Gastroesophageal sphincter (tissue), 4 donors: ENCODE results near the gene PSMG4. TPM values are rescaled to one million over a fixed set of nuclear protein-coding genes. Genes with fewer than 3 reads are reported as not detected.

Experiments
- ATAC-seq: fragments of 150-250 bp; one replicate; pipeline ENCODE4 v1.9.1; 2016; ENCODE audit warnings: mild to moderate bottlenecking, moderate library complexity
- H3K27ac ChIP-seq, 4 donors: fragments of 200-600 bp; sonication (generic) in 3 of 4; 1 replicate in 3 of 4; 2 replicates in 1 of 4; pipeline ENCODE4 v1.5.1; 2016 to 2019
- H3K27me3 ChIP-seq: fragments of 200-600 bp; sonication (generic); one replicate; pipeline ENCODE4 v1.5.1; 2019
- H3K36me3 ChIP-seq, 2 donors: fragments of 200-600 bp; sonication (generic); one replicate each; pipeline ENCODE4 v1.5.1; 2019; ENCODE audit warnings: control low read depth in 1 of 2
- H3K4me1 ChIP-seq, 3 donors: fragments of 200-600 bp; sonication (generic); 1 replicate in 2 of 3; 2 replicates in 1 of 3; pipeline ENCODE4 v1.5.1; 2016 to 2019; ENCODE audit warnings: control low read depth in 2 of 3
- H3K4me3 ChIP-seq, 2 donors: fragments of 200-600 bp; sonication (generic); one replicate each; pipeline ENCODE4 v1.5.1; 2019; ENCODE audit warnings: mild to moderate bottlenecking in 1 of 2, moderate library complexity in 1 of 2
- H3K9me3 ChIP-seq, 3 donors: fragments of 200-600 bp; sonication (generic); one replicate each; pipeline ENCODE4 v1.5.1; 2017 to 2019; ENCODE audit warnings: control low read depth in 2 of 3
- CTCF ChIP-seq, 4 experiments: fragments of 200-600 bp in 2 of 4; fragments of 450-650 bp in 2 of 4; sonication (generic) in 1 of 4; IDR thresholded peaks; one replicate each; pipeline ENCODE4 v1.5.1; 2017 to 2019; ENCODE audit warnings: antibody characterized with exemption in 4 of 4, mild to moderate bottlenecking in 2 of 4, moderate library complexity in 2 of 4
- EP300 ChIP-seq: sonication (generic); formaldehyde crosslinking; IDR thresholded peaks from one replicate; pipeline ENCODE4 v1.6.1; 2017; ENCODE audit warnings: antibody characterized with exemption, mild to moderate bottlenecking
- POLR2A ChIP-seq, 2 donors: fragments of 450-650 bp; IDR thresholded peaks; one replicate each; pipeline ENCODE4 v1.6.1; 2017; ENCODE audit warnings: antibody characterized with exemption in 2 of 2, mild to moderate bottlenecking in 2 of 2, moderate library complexity in 1 of 2
- POLR2AphosphoS5 ChIP-seq: sonication (generic); formaldehyde crosslinking; IDR thresholded peaks from one replicate; pipeline ENCODE4 v1.6.1; 2017; ENCODE audit warnings: antibody characterized with exemption
- WGBS, 2 donors: methylation state at CpG; one replicate each; pipeline ENCODE4 v1.1.5; 2018; ENCODE audit warnings: low coverage in 1 of 2; 5-methylcytosine and 5-hydroxymethylcytosine counted together
- total RNA-seq, 4 donors: library from RNA; depleted of rRNA; stranded (reverse); fragments of >200 nt; gene quantifications; one replicate each; pipeline ENCODE4 v1.1.0, GENCODE V29; 2016

PSMG4 gene
- total RNA-seq, 4 donors from 2014 or later, result 23.6 to 37.8 (median 29.5) TPM

GRCh38 chr6:3212261-3212660, 46.5 kb upstream of the PSMG4 start:
- 87 to 100% methylated on average over 1 to 6 of the region's 6 CpGs for WGBS, 2 donors
- Histone ChIP-seq H3K4me3 (no peak overlapping the region), H3K27me3 (no peaks in the 10 kb centered on the region), H3K27ac (peak overlapping the region in 3 of 4 donors; percentile 72 to 78 (median 75)), H3K36me3 (no peaks in the 10 kb centered on the region), H3K9me3 (no peaks in the 10 kb centered on the region), H3K4me1 (peaks cover 0 to 31% (median 5%) of the 10 kb centered on the region in 3 donors)
- no peak for ATAC-seq
- no peak for TF ChIP-seq POLR2AphosphoS5
- TF ChIP-seq POLR2A (IDR thresholded peaks at IDR 0.05), result no peak
- TF ChIP-seq CTCF (IDR thresholded peaks at IDR 0.05), result no peak
- no peak for TF ChIP-seq EP300

GRCh38 chr6:3213334-3213695, 45.4 kb upstream of the PSMG4 start:
- Histone ChIP-seq H3K27ac (no peak overlapping the region), H3K4me1 (peaks cover 0 to 31% (median 0%) of the 10 kb centered on the region in 3 donors), H3K36me3 (no peaks in the 10 kb centered on the region), H3K4me3 (no peak overlapping the region), H3K27me3 (no peaks in the 10 kb centered on the region), H3K9me3 (no peaks in the 10 kb centered on the region)
- WGBS, 2 donors, result 92% methylated on average over 2 of the region's 2 CpGs
- no peak for ATAC-seq
- no peak for TF ChIP-seq POLR2A (IDR thresholded peaks at IDR 0.05)
- no peak for TF ChIP-seq CTCF (IDR thresholded peaks at IDR 0.05)
- no peak for TF ChIP-seq POLR2AphosphoS5
- TF ChIP-seq EP300, result no peak

GRCh38 chr6:3214898-3215297, 43.8 kb upstream of the PSMG4 start:
- H3K4me1 ChIP-seq, result peaks cover 0 to 20% (median 0%) of the 10 kb centered on the region in 3 donors
- no peak for ATAC-seq
- TF ChIP-seq EP300, result no peak
- no peak for TF ChIP-seq POLR2A (IDR thresholded peaks at IDR 0.05)
- no peak for TF ChIP-seq POLR2AphosphoS5
- TF ChIP-seq CTCF (IDR thresholded peaks at IDR 0.05), result no peak
- 48 to 51% methylated on average over 3 of the region's 3 CpGs for WGBS, 2 donors
- no peak overlapping the region for H3K4me3 ChIP-seq
- H3K27me3 ChIP-seq, result no peaks in the 10 kb centered on the region
- H3K27ac ChIP-seq, result no peak overlapping the region
- H3K9me3 ChIP-seq, result no peaks in the 10 kb centered on the region
- H3K36me3 ChIP-seq, result no peaks in the 10 kb centered on the region

- TF ChIP-seq EP300 (no peak), POLR2AphosphoS5 (no peak), POLR2A (IDR thresholded peaks at IDR 0.05) (no peak), CTCF (IDR thresholded peaks at IDR 0.05) (no peak)
- 80 to 92% methylated on average over 1 to 2 of the region's 2 CpGs for WGBS, 2 donors
- Histone ChIP-seq H3K27ac (no peak overlapping the region), H3K4me1 (peaks cover 0 to 4% (median 0%) of the 10 kb centered on the region in 3 donors), H3K9me3 (no peaks in the 10 kb centered on the region), H3K36me3 (no peaks in the 10 kb centered on the region), H3K4me3 (no peak overlapping the region), H3K27me3 (no peaks in the 10 kb centered on the region)
- ATAC-seq, result no peak
Measured at GRCh38 chr6:3217286-3217685, 41.5 kb upstream of the PSMG4 start.

GRCh38 chr6:3218266-3218665, 40.5 kb upstream of the PSMG4 start:
- 88 to 95% methylated on average over 8 to 10 of the region's 10 CpGs for WGBS, 2 donors
- TF ChIP-seq POLR2A (IDR thresholded peaks at IDR 0.05) (no peak), POLR2AphosphoS5 (no peak), EP300 (no peak), CTCF (IDR thresholded peaks at IDR 0.05) (no peak)

More at GRCh38 chr6:3218266-3218665, 40.5 kb upstream of the PSMG4 start:
- H3K4me1 ChIP-seq, result no peaks in the 10 kb centered on the region
- no peak for ATAC-seq
- H3K36me3 ChIP-seq, result no peaks in the 10 kb centered on the region
- no peak overlapping the region for H3K4me3 ChIP-seq
- no peak overlapping the region for H3K27ac ChIP-seq
- H3K27me3 ChIP-seq, result no peaks in the 10 kb centered on the region
- H3K9me3 ChIP-seq, result no peaks in the 10 kb centered on the region
